Activated T-helper 2 cell treated with anti-CD3 and anti-CD28 coated beads, Interferon-gamma antibody, Interleukin-2, Interleukin-4, amounts not matched to agents 10 μg/mL and 5 μg/mL and 100 μg/mL, durations not matched to agents 14 hours and 24 hours and 36 hours (primary cell): ENCODE measurements around the gene WDR12. TPM values are rescaled to one million over a fixed set of nuclear protein-coding genes. Genes with fewer than 3 reads are reported as not detected.
"Not testable (repeated sequence)": the region's sequence is repeated elsewhere in the genome, so short reads cannot be mapped to it uniquely, and the experiment has no call there.

ENCODE experiments used
- DNase-seq: peaks from one replicate; pipeline ENCODE4 v3.0.0; 2021; ENCODE audit warnings: low spot score
- H3K27ac Mint-ChIP-seq: one replicate; pipeline ENCODE4 v1.8.0; 2021; ENCODE audit warnings: mixed read lengths
- H3K27me3 Mint-ChIP-seq: one replicate; pipeline ENCODE4 v1.8.0; 2021; ENCODE audit warnings: low read depth, mixed read lengths
- H3K36me3 Mint-ChIP-seq: one replicate; pipeline ENCODE4 v1.8.0; 2021; ENCODE audit warnings: low read depth, mixed read lengths
- H3K4me1 Mint-ChIP-seq: one replicate; pipeline ENCODE4 v1.8.0; 2021; ENCODE audit warnings: low read depth, mixed read lengths
- H3K4me3 Mint-ChIP-seq: one replicate; pipeline ENCODE4 v1.8.0; 2021; ENCODE audit warnings: low read depth, mild to moderate bottlenecking, moderate library complexity, mixed read lengths
- H3K9me3 Mint-ChIP-seq: one replicate; pipeline ENCODE4 v1.8.0; 2021; ENCODE audit warnings: mixed read lengths
- intact Hi-C: fragments of 100-400 bp; cut with micrococcal nuclease; formaldehyde crosslinking; loops from one replicate; pipeline ENCODE4 v1.15.1; 2023
- total RNA-seq: library from RNA; stranded (reverse); gene quantifications from 2 replicates; pipeline ENCODE4 v1.2.3, GENCODE V29; 2022

WDR12 gene
- total RNA-seq = 128 and 139 TPM in 2 replicates

- H3K36me3 Mint-ChIP-seq = peaks cover 25% of the 10 kb centered on the region
- H3K9me3 Mint-ChIP-seq = no peaks in the 10 kb centered on the region
- peak within 1 kb of the TSS; percentile 98 for H3K27ac Mint-ChIP-seq
- intact Hi-C loops = loop anchor here (1.0 to 5.0 kb wide), 5 partner anchors 39 to 644 kb away; partner anchors contain the start of genes FAM117B, NBEAL1 and NOP58
- peak within 1 kb of the TSS; percentile 95 for H3K4me3 Mint-ChIP-seq
- no peaks in the 10 kb centered on the region for H3K27me3 Mint-ChIP-seq
- DNase-seq = peak; percentile 89
- peaks cover 26% of the 10 kb centered on the region for H3K4me1 Mint-ChIP-seq
Measured at GRCh38 chr2:202911512-202912341, at the start of gene WDR12, which contains the start of gene CARF. TSS of gene WDR12 (minus strand) at chr2:202911673. CDS start at chr2:202911476, 197 bp downstream. TSS of gene CARF (plus strand) at chr2:202912275. CDS start at chr2:202941903, 29,628 bp downstream.

GRCh38 chr2:202960524-202960923 is 49.1 kb upstream of the WDR12 start:
- Mint-ChIP-seq H3K4me1 (peaks cover 2% of the 10 kb centered on the region), H3K27ac (no peak overlapping the region), H3K9me3 (no peaks in the 10 kb centered on the region), H3K4me3 (no peak overlapping the region), H3K27me3 (no peaks in the 10 kb centered on the region), H3K36me3 (peaks cover 8% of the 10 kb centered on the region)
- intact Hi-C loops = no loop called here
- no peak for DNase-seq

GRCh38 chr2:202950592-202950991 is 39.1 kb upstream of the WDR12 start:
- H3K27me3 Mint-ChIP-seq = no peaks in the 10 kb centered on the region
- peaks cover 27% of the 10 kb centered on the region for H3K9me3 Mint-ChIP-seq
- peaks cover 26% of the 10 kb centered on the region for H3K36me3 Mint-ChIP-seq
- no peaks in the 10 kb centered on the region for H3K4me1 Mint-ChIP-seq
- intact Hi-C loops = no loop called here
- DNase-seq = no peak
- H3K4me3 Mint-ChIP-seq = no peak overlapping the region
- no peak overlapping the region for H3K27ac Mint-ChIP-seq

- DNase-seq, H3K4me1 Mint-ChIP-seq, H3K4me3 Mint-ChIP-seq, H3K27ac Mint-ChIP-seq, intact Hi-C loops, H3K27me3 Mint-ChIP-seq: not testable (repeated sequence)
- H3K36me3 Mint-ChIP-seq = peaks cover 38% of the 10 kb centered on the region
- peaks cover 31% of the 10 kb centered on the region for H3K9me3 Mint-ChIP-seq
Measured at GRCh38 chr2:202949333-202949732, 37.9 kb upstream of the WDR12 start.

- peaks cover 42% of the 10 kb centered on the region for H3K36me3 Mint-ChIP-seq
Measured at GRCh38 chr2:202945497-202945896, 34.0 kb upstream of the WDR12 start.

GRCh38 chr2:202944816-202945215 is 33.3 kb upstream of the WDR12 start:
- no peak overlapping the region for H3K4me3 Mint-ChIP-seq
- H3K27me3 Mint-ChIP-seq = no peaks in the 10 kb centered on the region
- H3K27ac Mint-ChIP-seq = no peak overlapping the region
- DNase-seq = no peak
- H3K36me3 Mint-ChIP-seq = peaks cover 45% of the 10 kb centered on the region
- H3K9me3 Mint-ChIP-seq = peaks cover 31% of the 10 kb centered on the region
- intact Hi-C loops = no loop called here
- H3K4me1 Mint-ChIP-seq = no peaks in the 10 kb centered on the region

More at GRCh38 chr2:202945497-202945896, 34.0 kb upstream of the WDR12 start:
- intact Hi-C loops = no loop called here
- Mint-ChIP-seq H3K27ac (no peak overlapping the region), H3K4me1 (no peaks in the 10 kb centered on the region), H3K9me3 (peaks cover 31% of the 10 kb centered on the region), H3K4me3 (no peak overlapping the region), H3K27me3 (no peaks in the 10 kb centered on the region)
- no peak for DNase-seq

GRCh38 chr2:202944408-202944807 is 32.9 kb upstream of the WDR12 start:
- no peaks in the 10 kb centered on the region for H3K27me3 Mint-ChIP-seq
- peaks cover 31% of the 10 kb centered on the region for H3K9me3 Mint-ChIP-seq
- no peak overlapping the region for H3K4me3 Mint-ChIP-seq
- no peaks in the 10 kb centered on the region for H3K4me1 Mint-ChIP-seq
- peaks cover 45% of the 10 kb centered on the region for H3K36me3 Mint-ChIP-seq
- DNase-seq = no peak
- intact Hi-C loops = no loop called here
- no peak overlapping the region for H3K27ac Mint-ChIP-seq

- Mint-ChIP-seq H3K36me3 (peaks cover 42% of the 10 kb centered on the region), H3K4me1 (no peaks in the 10 kb centered on the region), H3K27ac (no peak overlapping the region), H3K9me3 (peaks cover 14% of the 10 kb centered on the region), H3K4me3 (no peak overlapping the region), H3K27me3 (no peaks in the 10 kb centered on the region)
- intact Hi-C loops = no loop called here
- DNase-seq = no peak
Measured at GRCh38 chr2:202941771-202942170, 30.3 kb upstream of the WDR12 start.

- H3K27ac Mint-ChIP-seq = no peak overlapping the region
Measured at GRCh38 chr2:202938960-202939359, 27.5 kb upstream of the WDR12 start.

GRCh38 chr2:202934456-202934855 is 23.0 kb upstream of the WDR12 start:
- no peak for DNase-seq
- H3K27me3 Mint-ChIP-seq = no peaks in the 10 kb centered on the region
- no peak overlapping the region for H3K4me3 Mint-ChIP-seq
- H3K27ac Mint-ChIP-seq = no peak overlapping the region
- peaks cover 18% of the 10 kb centered on the region for H3K36me3 Mint-ChIP-seq
- H3K9me3 Mint-ChIP-seq = no peaks in the 10 kb centered on the region
- intact Hi-C loops = no loop called here
- H3K4me1 Mint-ChIP-seq = no peaks in the 10 kb centered on the region

More at GRCh38 chr2:202938960-202939359, 27.5 kb upstream of the WDR12 start:
- DNase-seq = no peak
- Mint-ChIP-seq H3K9me3 (no peaks in the 10 kb centered on the region), H3K4me1 (no peaks in the 10 kb centered on the region), H3K27me3 (no peaks in the 10 kb centered on the region), H3K36me3 (peaks cover 16% of the 10 kb centered on the region), H3K4me3 (no peak overlapping the region)
- intact Hi-C loops = no loop called here

- no peak overlapping the region for H3K27ac Mint-ChIP-seq
- intact Hi-C loops = no loop called here
Measured at GRCh38 chr2:202933958-202934357, 22.5 kb upstream of the WDR12 start.

GRCh38 chr2:202933139-202933510 is 21.7 kb upstream of the WDR12 start:
- DNase-seq = no peak
- H3K27ac Mint-ChIP-seq = no peak overlapping the region
- no peaks in the 10 kb centered on the region for H3K27me3 Mint-ChIP-seq
- intact Hi-C loops = no loop called here
- no peak overlapping the region for H3K4me3 Mint-ChIP-seq
- peaks cover 1% of the 10 kb centered on the region for H3K4me1 Mint-ChIP-seq
- H3K36me3 Mint-ChIP-seq = peaks cover 21% of the 10 kb centered on the region
- no peaks in the 10 kb centered on the region for H3K9me3 Mint-ChIP-seq

More at GRCh38 chr2:202933958-202934357, 22.5 kb upstream of the WDR12 start:
- Mint-ChIP-seq H3K36me3 (peaks cover 22% of the 10 kb centered on the region), H3K27me3 (no peaks in the 10 kb centered on the region), H3K9me3 (no peaks in the 10 kb centered on the region), H3K4me1 (peaks cover 1% of the 10 kb centered on the region), H3K4me3 (no peak overlapping the region)
- no peak for DNase-seq

GRCh38 chr2:202932425-202933138 is 21.1 kb upstream of the WDR12 start:
- Mint-ChIP-seq H3K4me1 (peaks cover 1% of the 10 kb centered on the region), H3K27ac (no peak overlapping the region), H3K27me3 (no peaks in the 10 kb centered on the region), H3K9me3 (no peaks in the 10 kb centered on the region), H3K4me3 (no peak overlapping the region), H3K36me3 (peaks cover 23% of the 10 kb centered on the region)
- intact Hi-C loops = no loop called here
- DNase-seq = no peak
